Measurements from ENCODE around the gene FA2H. TPM values are rescaled to one million over a fixed set of nuclear protein-coding genes. Genes with fewer than 3 reads are reported as not detected.
"Not testable (repeated sequence)": the region's sequence is repeated elsewhere in the genome, so short reads cannot be mapped to it uniquely, and the experiment has no call there.

FA2H gene
- total RNA-seq, 1 donor from 2014 or later = 0.72 TPM

- peak; percentile 31 for DNase-seq (ENCODE audit: low spot score)
These were observed 49.6 kb downstream of the FA2H start for GRCh38 chr16:74724820-74725549.

- DNase-seq (ENCODE audit: low spot score) = no peak
These were observed 51.4 kb downstream of the FA2H start for GRCh38 chr16:74723256-74723655.

GRCh38 chr16:74722156-74722555 is 52.5 kb downstream of the FA2H start:
- not testable (repeated sequence) for DNase-seq (ENCODE audit: low spot score)

GRCh38 chr16:74721716-74722115 is 52.9 kb downstream of the FA2H start:
- no peak for DNase-seq (ENCODE audit: low spot score)

GRCh38 chr16:74720579-74720978 is 54.0 kb downstream of the FA2H start:
- no peak for DNase-seq (ENCODE audit: low spot score)

GRCh38 chr16:74718741-74719610 is 55.6 kb downstream of the FA2H start:
- DNase-seq (ENCODE audit: low spot score) = no peak

GRCh38 chr16:74718140-74718539 is 56.5 kb downstream of the FA2H start:
- DNase-seq (ENCODE audit: low spot score) = no peak

- no peak for DNase-seq (ENCODE audit: low spot score)
These were observed 57.3 kb downstream of the FA2H start for GRCh38 chr16:74717367-74717766.

- no peak for DNase-seq (ENCODE audit: low spot score)
These were observed 58.3 kb downstream of the FA2H start for GRCh38 chr16:74716355-74716754.

- no peak for DNase-seq (ENCODE audit: low spot score)
These were observed 60.7 kb downstream of the FA2H start for GRCh38 chr16:74713876-74714275.

- DNase-seq (ENCODE audit: low spot score) = no peak
These were observed 61.3 kb downstream of the FA2H start for GRCh38 chr16:74713325-74713724.

- no peak for DNase-seq (ENCODE audit: low spot score)
These were observed 62.7 kb downstream of the FA2H start for GRCh38 chr16:74711938-74712337.

GRCh38 chr16:74710401-74710800 is 64.2 kb downstream of the FA2H start:
- DNase-seq (ENCODE audit: low spot score) = no peak

- peak; percentile 72 for DNase-seq (ENCODE audit: low spot score)
These were observed 65.2 kb downstream of the FA2H start for GRCh38 chr16:74709441-74709877.

GRCh38 chr16:74700438-74701225 is 74.0 kb downstream of the FA2H start, which contains the start of gene MLKL:
TSS of gene MLKL (minus strand) at chr16:74700862. CDS start at chr16:74695757, 5,105 bp downstream.
- peak; percentile 64 for DNase-seq (ENCODE audit: low spot score)

- peak; percentile 25 for DNase-seq (ENCODE audit: low spot score)
These were observed 74.5 kb downstream of the FA2H start for GRCh38 chr16:74700116-74700437.

- DNase-seq (ENCODE audit: low spot score) = no peak
These were observed 75.0 kb downstream of the FA2H start for GRCh38 chr16:74699666-74700065.

GRCh38 chr16:74698222-74698621 is 76.4 kb downstream of the FA2H start:
- DNase-seq (ENCODE audit: low spot score) = no peak

- peak; percentile 87 for DNase-seq (ENCODE audit: low spot score)
These were observed 78.9 kb downstream of the FA2H start for GRCh38 chr16:74695450-74696422.

GRCh38 chr16:74691093-74691855 is 83.3 kb downstream of the FA2H start:
- no peak for DNase-seq (ENCODE audit: low spot score)
